AG09319 (cell line): Measurements from ENCODE around the gene PDZRN3.

Source experiments
- DNase-seq: peaks from one replicate; pipeline ENCODE4 v3.0.0-alpha.2; 2010; ENCODE audit warnings: low read depth; ENCODE audit errors: extremely low read depth
- CTCF ChIP-seq: IDR thresholded peaks from 2 replicates; pipeline ENCODE4 v1.5.1; 2011; ENCODE audit warnings: low read depth, mild to moderate bottlenecking, inconsistent platforms, low read length, moderate library complexity

Gene PDZRN3

GRCh38 chr3:73581134-73581846, 43.5 kb downstream of the PDZRN3 start:
- TF ChIP-seq CTCF: no peak
- DNase-seq: no peak

GRCh38 chr3:73580343-73580742, 44.4 kb downstream of the PDZRN3 start:
- TF ChIP-seq CTCF: no peak
- DNase-seq: no peak

- no peak for TF ChIP-seq CTCF
- DNase-seq: no peak
Measured at GRCh38 chr3:73577704-73578103, 47.0 kb downstream of the PDZRN3 start.

GRCh38 chr3:73576999-73577461, 47.7 kb downstream of the PDZRN3 start:
- no peak for TF ChIP-seq CTCF
- DNase-seq: no peak

GRCh38 chr3:73575953-73576352, 48.8 kb downstream of the PDZRN3 start:
- no peak for DNase-seq
- no peak for TF ChIP-seq CTCF

GRCh38 chr3:73575519-73575918, 49.2 kb downstream of the PDZRN3 start:
- no peak for TF ChIP-seq CTCF

GRCh38 chr3:73573204-73573603, 51.5 kb downstream of the PDZRN3 start:
- TF ChIP-seq CTCF: no peak
- DNase-seq: no peak

More at GRCh38 chr3:73575519-73575918, 49.2 kb downstream of the PDZRN3 start:
- no peak for DNase-seq
